Esophagus muscularis mucosa (tissue), 4 donors: ENCODE results near the gene FKBP1B.

Experiments
- CTCF ChIP-seq, 3 experiments: fragments of 200-600 bp in 2 of 3; fragments of 450-650 bp in 1 of 3; sonication (generic) in 2 of 3; IDR thresholded peaks; one replicate each; pipeline ENCODE4 v1.5.1; 2017 to 2019; ENCODE audit warnings: antibody characterized with exemption in 3 of 3, mild to moderate bottlenecking in 2 of 3, moderate library complexity in 1 of 3
- EP300 ChIP-seq: sonication (generic); formaldehyde crosslinking; IDR thresholded peaks from one replicate; pipeline ENCODE4 v1.6.1; 2017; ENCODE audit warnings: antibody characterized with exemption
- POLR2A ChIP-seq: fragments of 450-650 bp; IDR thresholded peaks from one replicate; pipeline ENCODE4 v1.6.1; 2017; ENCODE audit warnings: antibody characterized with exemption, moderate library complexity, mild to moderate bottlenecking, low read depth

- no peak for TF ChIP-seq CTCF (IDR thresholded peaks at IDR 0.05)
- no peak for TF ChIP-seq POLR2A
- no peak for TF ChIP-seq EP300
These were observed 2.4 kb upstream of the FKBP1B start, which contains the start of gene WDCP for GRCh38 chr2:24046930-24047702.
